GM23338 (cell line): Measurements from ENCODE around the gene BCAS1. TPM values are rescaled to one million over a fixed set of nuclear protein-coding genes. Genes with fewer than 3 reads are reported as not detected.

Experiments
- ATAC-seq: fragments of 200-7000 bp; cut with Tn5 transposase; 3 replicates; pipeline ENCODE4 v1.9.1; 2020
- DNase-seq: peaks from one replicate; pipeline ENCODE4 v3.0.0-alpha.2; 2015; ENCODE audit warnings: low spot score
- H2AFZ ChIP-seq: fragments of 200-600 bp; sonication (generic); 2 replicates; pipeline ENCODE4 v1.8.0; 2016; ENCODE audit warnings: antibody characterized with exemption, mild to moderate bottlenecking, moderate library complexity
- H3F3A ChIP-seq: fragments of 200-600 bp; sonication (generic); replicated peaks from 2 replicates; pipeline ENCODE4 v1.8.0; 2017; ENCODE audit warnings: antibody characterized with exemption, mixed run types, low read depth
- H3K27ac ChIP-seq: fragments of 200-600 bp; sonication (generic); 2 replicates; pipeline ENCODE4 v1.6.1; 2016; ENCODE audit warnings: low read depth
- H3K27me3 ChIP-seq: fragments of 200-600 bp; sonication (generic); 2 replicates; pipeline ENCODE4 v1.8.0; 2016; ENCODE audit warnings: mild to moderate bottlenecking, mixed run types, moderate library complexity; ENCODE audit not compliant: insufficient read depth
- H3K36me3 ChIP-seq: fragments of 200-600 bp; sonication (generic); 2 replicates; pipeline ENCODE4 v1.8.0; 2016; ENCODE audit warnings: mild to moderate bottlenecking; ENCODE audit not compliant: insufficient read depth
- H3K4me1 ChIP-seq: fragments of 200-600 bp; sonication (generic); 2 replicates; pipeline ENCODE4 v1.8.0; 2016; ENCODE audit warnings: mild to moderate bottlenecking, moderate library complexity; ENCODE audit not compliant: insufficient read depth
- H3K4me2 ChIP-seq: fragments of 200-600 bp; sonication (generic); 2 replicates; pipeline ENCODE4 v1.7.1; 2017; ENCODE audit warnings: mixed run types
- H3K4me3 ChIP-seq: fragments of 200-600 bp; sonication (generic); 2 replicates; pipeline ENCODE4 v1.6.1; 2016; ENCODE audit warnings: mixed run types
- H3K79me2 ChIP-seq: fragments of 200-600 bp; sonication (generic); replicated peaks from 2 replicates; pipeline ENCODE4 v1.8.0; 2017; ENCODE audit warnings: mild to moderate bottlenecking; ENCODE audit not compliant: insufficient read depth
- H3K9me2 ChIP-seq: fragments of 200-600 bp; sonication (generic); 2 replicates; pipeline ENCODE4 v1.8.0; 2017; ENCODE audit not compliant: insufficient read depth
- H4K20me1 ChIP-seq: fragments of 200-600 bp; sonication (generic); replicated peaks from 2 replicates; pipeline ENCODE4 v1.8.0; 2017; ENCODE audit warnings: mild to moderate bottlenecking; ENCODE audit not compliant: insufficient read depth
- H3K27ac Mint-ChIP-seq: 2 replicates; pipeline ENCODE4 v1.8.0; 2020; ENCODE audit warnings: inconsistent platforms, mild to moderate bottlenecking, moderate library complexity, mixed read lengths
- H3K27me3 Mint-ChIP-seq: 3 replicates; pipeline ENCODE4 v1.8.0; 2022; ENCODE audit warnings: low read depth, mild to moderate bottlenecking, moderate library complexity, mixed read lengths, inconsistent platforms; ENCODE audit not compliant: insufficient read depth, poor library complexity
- H3K36me3 Mint-ChIP-seq: 3 replicates; pipeline ENCODE4 v1.8.0; 2021; ENCODE audit warnings: low read depth, mild to moderate bottlenecking, inconsistent platforms, moderate library complexity, mixed read lengths
- H3K4me1 Mint-ChIP-seq: 3 replicates; pipeline ENCODE4 v1.8.0; 2020; ENCODE audit warnings: mild to moderate bottlenecking, inconsistent platforms, mixed read lengths
- H3K4me3 Mint-ChIP-seq: 3 replicates; pipeline ENCODE4 v1.8.0; 2021; ENCODE audit warnings: moderate library complexity, mild to moderate bottlenecking, inconsistent platforms, mixed read lengths
- H3K9me3 Mint-ChIP-seq: 3 replicates; pipeline ENCODE4 v1.8.0; 2020; ENCODE audit warnings: moderate library complexity, mild to moderate bottlenecking, inconsistent platforms, mixed read lengths
- CREB1 ChIP-seq: fragments of 250-450 bp; sonication (Bioruptor Pico); IDR thresholded peaks from 2 replicates; pipeline ENCODE4 v1.5.0; 2020; ENCODE audit warnings: low read depth, mild to moderate bottlenecking, moderate library complexity
- JUNB ChIP-seq: IDR thresholded peaks from one replicate; pipeline ENCODE4 v1.6.1; 2016; ENCODE audit warnings: antibody characterized with exemption; ENCODE audit not compliant: unreplicated experiment
- POLR2AphosphoS5 ChIP-seq: IDR thresholded peaks from 2 replicates; pipeline ENCODE4 v1.6.1; 2016; ENCODE audit warnings: antibody characterized with exemption, low read depth
- REST ChIP-seq: IDR thresholded peaks from one replicate; pipeline ENCODE4 v1.6.1; 2018; ENCODE audit warnings: antibody characterized with exemption; ENCODE audit not compliant: unreplicated experiment
- STAT1 ChIP-seq: IDR thresholded peaks from one replicate; pipeline ENCODE4 v1.6.1; 2016; ENCODE audit warnings: antibody characterized with exemption; ENCODE audit not compliant: unreplicated experiment
- ZNF114 ChIP-seq: fragments of 250-450 bp; sonication (Bioruptor Pico); IDR thresholded peaks from 2 replicates; pipeline ENCODE4 v1.5.0; 2020; ENCODE audit warnings: mild to moderate bottlenecking, moderate library complexity
- ZNF331 ChIP-seq: fragments of 250-450 bp; sonication (Bioruptor Pico); IDR thresholded peaks from 2 replicates; pipeline ENCODE4 v1.5.0; 2020; ENCODE audit warnings: low read depth, mild to moderate bottlenecking, moderate library complexity
- polyA plus RNA-seq: library from polyadenylated mRNA; unstranded; fragments of >200 nt; fragmentation: Nextera tagmentation; extraction: Ambion mirVana; gene quantifications from 2 replicates; pipeline ENCODE4 v1.2.1, GENCODE V29; 2016
- total RNA-seq: library from RNA; depleted of rRNA; stranded (reverse); fragments of >200 nt; shearing (Covaris generic); gene quantifications from 2 replicates; pipeline ENCODE4 v1.2.3, GENCODE V29; 2014
- TF ChIP-seq, protein P1 (sequence below), 2 experiments: fragments of 200-600 bp in 1 of 2; sonication (generic) in 1 of 2; conservative IDR thresholded peaks; 2 replicates each; pipeline versions ENCODE4 v1.5.1 to v1.6.1; 2016 to 2017; ENCODE audit warnings: antibody characterized with exemption in 2 of 2, low read depth in 2 of 2, mild to moderate bottlenecking in 2 of 2, moderate library complexity in 1 of 2
- TF ChIP-seq, protein P2 (sequence below): fragments of 250-450 bp; sonication (Bioruptor Pico); IDR thresholded peaks from 2 replicates; pipeline ENCODE4 v1.5.0; 2020; ENCODE audit warnings: mild to moderate bottlenecking, moderate library complexity

The BCAS1 gene
- total and polyA plus RNA-seq, 2 experiments from 2014 or later, result 0.17 to 0.19 TPM

DNA sequence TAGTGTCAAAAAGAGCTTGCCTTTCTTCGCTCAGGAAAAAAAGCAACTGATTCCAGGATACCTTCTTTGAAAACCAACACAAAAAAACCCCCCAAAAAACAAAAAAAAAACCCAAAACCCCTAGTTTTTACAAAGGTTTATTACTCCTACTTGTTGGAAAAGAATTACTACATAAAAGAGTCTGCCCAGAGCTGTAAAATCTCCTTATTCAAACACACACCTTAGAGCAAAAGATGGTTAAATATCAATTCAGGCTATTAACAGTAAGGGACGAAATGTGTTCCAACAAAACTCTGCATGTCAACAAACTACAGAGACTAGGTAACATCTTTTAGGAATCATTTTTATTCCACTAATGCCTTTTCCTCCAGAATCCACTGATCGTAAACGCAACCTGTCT, 42.7 kb downstream of the BCAS1 start:
- Histone ChIP-seq H3K27ac (no peak overlapping the region), H3F3A (no peaks in the 10 kb centered on the region), H3K27me3 (no peaks in the 10 kb centered on the region), H3K4me2 (no peak overlapping the region), H3K36me3 (no peaks in the 10 kb centered on the region), H3K79me2 (no peaks in the 10 kb centered on the region), H3K9me2 (no peaks in the 10 kb centered on the region), H3K4me1 (peaks cover 5% of the 10 kb centered on the region; the same call in 1 of the 2 replicates), H2AFZ (no peak overlapping the region), H3K4me3 (no peak overlapping the region), H4K20me1 (no peaks in the 10 kb centered on the region)
- no peaks in the 10 kb centered on the region for H3K9me3 Mint-ChIP-seq
- H3K27me3 Mint-ChIP-seq, result no peaks in the 10 kb centered on the region
- peaks cover 14% of the 10 kb centered on the region; the same call in 2 of the 3 replicates for H3K4me1 Mint-ChIP-seq
- TF ChIP-seq CREB1 (CRISPR knock-in tag), result no peak
- TF ChIP-seq, protein P1, sequence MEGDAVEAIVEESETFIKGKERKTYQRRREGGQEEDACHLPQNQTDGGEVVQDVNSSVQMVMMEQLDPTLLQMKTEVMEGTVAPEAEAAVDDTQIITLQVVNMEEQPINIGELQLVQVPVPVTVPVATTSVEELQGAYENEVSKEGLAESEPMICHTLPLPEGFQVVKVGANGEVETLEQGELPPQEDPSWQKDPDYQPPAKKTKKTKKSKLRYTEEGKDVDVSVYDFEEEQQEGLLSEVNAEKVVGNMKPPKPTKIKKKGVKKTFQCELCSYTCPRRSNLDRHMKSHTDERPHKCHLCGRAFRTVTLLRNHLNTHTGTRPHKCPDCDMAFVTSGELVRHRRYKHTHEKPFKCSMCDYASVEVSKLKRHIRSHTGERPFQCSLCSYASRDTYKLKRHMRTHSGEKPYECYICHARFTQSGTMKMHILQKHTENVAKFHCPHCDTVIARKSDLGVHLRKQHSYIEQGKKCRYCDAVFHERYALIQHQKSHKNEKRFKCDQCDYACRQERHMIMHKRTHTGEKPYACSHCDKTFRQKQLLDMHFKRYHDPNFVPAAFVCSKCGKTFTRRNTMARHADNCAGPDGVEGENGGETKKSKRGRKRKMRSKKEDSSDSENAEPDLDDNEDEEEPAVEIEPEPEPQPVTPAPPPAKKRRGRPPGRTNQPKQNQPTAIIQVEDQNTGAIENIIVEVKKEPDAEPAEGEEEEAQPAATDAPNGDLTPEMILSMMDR (conservative IDR thresholded peaks at IDR 0.05; ENCODE audit: low read depth in 2 of 2), result no peak
- no peak overlapping the region for H3K27ac Mint-ChIP-seq
- DNase-seq, result no peak
- no peak overlapping the region for H3K4me3 Mint-ChIP-seq
- no peak for ATAC-seq
- no peaks in the 10 kb centered on the region for H3K36me3 Mint-ChIP-seq

- no peak for ATAC-seq
- Histone ChIP-seq H3K79me2 (no peaks in the 10 kb centered on the region), H3F3A (no peaks in the 10 kb centered on the region), H3K27ac (no peak overlapping the region), H4K20me1 (no peaks in the 10 kb centered on the region), H2AFZ (no peak overlapping the region), H3K27me3 (no peaks in the 10 kb centered on the region), H3K36me3 (no peaks in the 10 kb centered on the region), H3K4me1 (peaks cover 5% of the 10 kb centered on the region; the same call in 1 of the 2 replicates), H3K4me3 (no peak overlapping the region), H3K9me2 (no peaks in the 10 kb centered on the region), H3K4me2 (no peak overlapping the region)
- Mint-ChIP-seq H3K27ac (no peak overlapping the region), H3K36me3 (no peaks in the 10 kb centered on the region), H3K27me3 (no peaks in the 10 kb centered on the region), H3K4me3 (no peak overlapping the region), H3K9me3 (no peaks in the 10 kb centered on the region), H3K4me1 (peaks cover 15% of the 10 kb centered on the region; the same call in 2 of the 3 replicates)
- DNase-seq, result no peak
- no peak for TF ChIP-seq POLR2AphosphoS5
- no peak for TF ChIP-seq REST
- no peak for TF ChIP-seq JUNB
- TF ChIP-seq STAT1, result no peak
- no peak for TF ChIP-seq ZNF331 (CRISPR knock-in tag)
- no peak for TF ChIP-seq CREB1 (CRISPR knock-in tag)
- no peak for TF ChIP-seq ZNF114 (CRISPR knock-in tag)
- TF ChIP-seq, protein P2, sequence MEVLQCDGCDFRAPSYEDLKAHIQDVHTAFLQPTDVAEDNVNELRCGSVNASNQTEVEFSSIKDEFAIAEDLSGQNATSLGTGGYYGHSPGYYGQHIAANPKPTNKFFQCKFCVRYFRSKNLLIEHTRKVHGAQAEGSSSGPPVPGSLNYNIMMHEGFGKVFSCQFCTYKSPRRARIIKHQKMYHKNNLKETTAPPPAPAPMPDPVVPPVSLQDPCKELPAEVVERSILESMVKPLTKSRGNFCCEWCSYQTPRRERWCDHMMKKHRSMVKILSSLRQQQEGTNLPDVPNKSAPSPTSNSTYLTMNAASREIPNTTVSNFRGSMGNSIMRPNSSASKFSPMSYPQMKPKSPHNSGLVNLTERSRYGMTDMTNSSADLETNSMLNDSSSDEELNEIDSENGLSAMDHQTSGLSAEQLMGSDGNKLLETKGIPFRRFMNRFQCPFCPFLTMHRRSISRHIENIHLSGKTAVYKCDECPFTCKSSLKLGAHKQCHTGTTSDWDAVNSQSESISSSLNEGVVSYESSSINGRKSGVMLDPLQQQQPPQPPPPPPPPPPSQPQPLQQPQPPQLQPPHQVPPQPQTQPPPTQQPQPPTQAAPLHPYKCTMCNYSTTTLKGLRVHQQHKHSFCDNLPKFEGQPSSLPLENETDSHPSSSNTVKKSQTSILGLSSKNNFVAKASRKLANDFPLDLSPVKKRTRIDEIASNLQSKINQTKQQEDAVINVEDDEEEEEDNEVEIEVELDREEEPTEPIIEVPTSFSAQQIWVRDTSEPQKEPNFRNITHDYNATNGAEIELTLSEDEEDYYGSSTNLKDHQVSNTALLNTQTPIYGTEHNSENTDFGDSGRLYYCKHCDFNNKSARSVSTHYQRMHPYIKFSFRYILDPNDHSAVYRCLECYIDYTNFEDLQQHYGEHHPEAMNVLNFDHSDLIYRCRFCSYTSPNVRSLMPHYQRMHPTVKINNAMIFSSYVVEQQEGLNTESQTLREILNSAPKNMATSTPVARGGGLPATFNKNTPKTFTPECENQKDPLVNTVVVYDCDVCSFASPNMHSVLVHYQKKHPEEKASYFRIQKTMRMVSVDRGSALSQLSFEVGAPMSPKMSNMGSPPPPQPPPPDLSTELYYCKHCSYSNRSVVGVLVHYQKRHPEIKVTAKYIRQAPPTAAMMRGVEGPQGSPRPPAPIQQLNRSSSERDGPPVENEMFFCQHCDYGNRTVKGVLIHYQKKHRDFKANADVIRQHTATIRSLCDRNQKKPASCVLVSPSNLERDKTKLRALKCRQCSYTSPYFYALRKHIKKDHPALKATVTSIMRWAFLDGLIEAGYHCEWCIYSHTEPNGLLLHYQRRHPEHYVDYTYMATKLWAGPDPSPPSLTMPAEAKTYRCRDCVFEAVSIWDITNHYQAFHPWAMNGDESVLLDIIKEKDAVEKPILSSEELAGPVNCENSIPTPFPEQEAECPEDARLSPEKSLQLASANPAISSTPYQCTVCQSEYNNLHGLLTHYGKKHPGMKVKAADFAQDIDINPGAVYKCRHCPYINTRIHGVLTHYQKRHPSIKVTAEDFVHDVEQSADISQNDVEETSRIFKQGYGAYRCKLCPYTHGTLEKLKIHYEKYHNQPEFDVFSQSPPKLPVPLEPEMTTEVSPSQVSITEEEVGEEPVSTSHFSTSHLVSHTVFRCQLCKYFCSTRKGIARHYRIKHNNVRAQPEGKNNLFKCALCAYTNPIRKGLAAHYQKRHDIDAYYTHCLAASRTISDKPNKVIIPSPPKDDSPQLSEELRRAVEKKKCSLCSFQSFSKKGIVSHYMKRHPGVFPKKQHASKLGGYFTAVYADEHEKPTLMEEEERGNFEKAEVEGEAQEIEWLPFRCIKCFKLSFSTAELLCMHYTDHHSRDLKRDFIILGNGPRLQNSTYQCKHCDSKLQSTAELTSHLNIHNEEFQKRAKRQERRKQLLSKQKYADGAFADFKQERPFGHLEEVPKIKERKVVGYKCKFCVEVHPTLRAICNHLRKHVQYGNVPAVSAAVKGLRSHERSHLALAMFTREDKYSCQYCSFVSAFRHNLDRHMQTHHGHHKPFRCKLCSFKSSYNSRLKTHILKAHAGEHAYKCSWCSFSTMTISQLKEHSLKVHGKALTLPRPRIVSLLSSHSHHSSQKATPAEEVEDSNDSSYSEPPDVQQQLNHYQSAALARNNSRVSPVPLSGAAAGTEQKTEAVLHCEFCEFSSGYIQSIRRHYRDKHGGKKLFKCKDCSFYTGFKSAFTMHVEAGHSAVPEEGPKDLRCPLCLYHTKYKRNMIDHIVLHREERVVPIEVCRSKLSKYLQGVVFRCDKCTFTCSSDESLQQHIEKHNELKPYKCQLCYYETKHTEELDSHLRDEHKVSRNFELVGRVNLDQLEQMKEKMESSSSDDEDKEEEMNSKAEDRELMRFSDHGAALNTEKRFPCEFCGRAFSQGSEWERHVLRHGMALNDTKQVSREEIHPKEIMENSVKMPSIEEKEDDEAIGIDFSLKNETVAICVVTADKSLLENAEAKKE (CRISPR knock-in tag), result no peak
These were observed 43.9 kb downstream of the BCAS1 start for GRCh38 chr20:54026295-54027064.
